ENCODE measurements around the gene HNRNPA2B1.
A peak's percentile ranks its signal among the peaks of the same experiment; 100 is the strongest.

Gene HNRNPA2B1

DNA sequence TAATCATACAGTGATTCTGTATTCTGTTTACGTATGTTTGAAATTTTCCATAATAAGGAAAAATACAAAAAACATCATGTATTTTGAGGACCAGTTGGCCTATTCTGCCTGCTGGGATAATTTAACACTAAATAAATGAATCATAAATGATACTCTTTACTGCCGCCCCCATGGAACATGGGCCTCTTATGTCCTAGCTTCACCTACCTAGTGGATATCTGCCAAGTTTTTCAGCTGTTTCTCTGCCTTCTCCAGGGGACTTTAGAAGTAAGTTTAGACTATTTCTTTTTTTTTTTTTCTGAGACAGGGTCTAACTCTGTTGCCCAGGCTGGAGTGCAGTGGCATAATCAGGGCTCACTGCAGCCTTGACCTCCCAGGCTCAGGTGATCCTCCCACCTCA is 38.1 kb downstream of the HNRNPA2B1 start:
- Histone ChIP-seq H3K23ac (ENCODE audit: low read length) (no peak overlapping the region), H2AK5ac (ENCODE audit: low read length) (no peak overlapping the region), H3K79me2 (ENCODE audit: control insufficient read depth, insufficient read depth, low read length) (peaks cover 65% of the 10 kb centered on the region), H3K9ac (ENCODE audit: low read length) (no peak overlapping the region), H3K4ac (ENCODE audit: low read depth, low read length) (no peak overlapping the region), H4K5ac (ENCODE audit: low read length) (no peak overlapping the region), H3K4me2 (ENCODE audit: low read length) (no peak overlapping the region), H2BK120ac (ENCODE audit: low read depth, low read length) (no peak overlapping the region), H3K36me3 (ENCODE audit: control insufficient read depth, insufficient read depth, low read length) (no peaks in the 10 kb centered on the region), H3K27me3 (ENCODE audit: insufficient read depth, low read length, poor library complexity) (no peaks in the 10 kb centered on the region), H3K27ac (ENCODE audit: low read depth, low read length) (no peak overlapping the region), H3K79me1 (ENCODE audit: low read length) (peaks cover 7% of the 10 kb centered on the region), H3K4me3 (ENCODE audit: low read length) (no peak overlapping the region), H3K18ac (ENCODE audit: low read length) (no peak overlapping the region), H4K8ac (ENCODE audit: low read depth, low read length) (no peak overlapping the region), H3K56ac (ENCODE audit: low read length) (no peak overlapping the region), H3K4me1 (ENCODE audit: control insufficient read depth, low read depth, low read length) (peaks cover 8% of the 10 kb centered on the region), H2BK5ac (ENCODE audit: low read length) (no peak overlapping the region), H2BK15ac (replicated peaks; ENCODE audit: low read depth) (no peak overlapping the region)
- WGBS (ENCODE audit: extremely low coverage, insufficient coverage, low lambda C conversion rate), result no CpG with 5 or more reads among the region's 2 CpGs
- DNase-seq, result no peak

GRCh38 chr7:26160896-26161295 is 39.6 kb downstream of the HNRNPA2B1 start:
- no peak overlapping the region for H4K5ac ChIP-seq (ENCODE audit: low read length)
- WGBS (ENCODE audit: extremely low coverage, insufficient coverage, low lambda C conversion rate), result no CpG with 5 or more reads among the region's 2 CpGs

GRCh38 chr7:26159243-26159642 is 41.3 kb downstream of the HNRNPA2B1 start:
- DNase-seq, result peak; percentile 74
- no peak overlapping the region for H2BK5ac ChIP-seq (ENCODE audit: low read length)
- no peak overlapping the region for H2AK5ac ChIP-seq (ENCODE audit: low read length)
- no peak overlapping the region for H3K4ac ChIP-seq (ENCODE audit: low read depth, low read length)
- no peak overlapping the region for H2BK15ac ChIP-seq (replicated peaks; ENCODE audit: low read depth)
- no CpG with 5 or more reads among the region's 2 CpGs for WGBS (ENCODE audit: extremely low coverage, insufficient coverage, low lambda C conversion rate)
- H3K79me2 ChIP-seq (ENCODE audit: control insufficient read depth, insufficient read depth, low read length), result peaks cover 75% of the 10 kb centered on the region
- no peak overlapping the region for H3K18ac ChIP-seq (ENCODE audit: low read length)
- no peak overlapping the region for H2BK120ac ChIP-seq (ENCODE audit: low read depth, low read length)
- no peak overlapping the region for H4K8ac ChIP-seq (ENCODE audit: low read depth, low read length)
- no peak overlapping the region for H3K56ac ChIP-seq (ENCODE audit: low read length)
- H3K4me2 ChIP-seq (ENCODE audit: low read length), result no peak overlapping the region
- H3K27me3 ChIP-seq (ENCODE audit: insufficient read depth, low read length, poor library complexity), result no peaks in the 10 kb centered on the region
- H3K36me3 ChIP-seq (ENCODE audit: control insufficient read depth, insufficient read depth, low read length), result no peaks in the 10 kb centered on the region
- no peak overlapping the region for H4K5ac ChIP-seq (ENCODE audit: low read length)
- H3K23ac ChIP-seq (ENCODE audit: low read length), result no peak overlapping the region
- H3K9ac ChIP-seq (ENCODE audit: low read length), result no peak overlapping the region
- H3K4me3 ChIP-seq (ENCODE audit: low read length), result no peak overlapping the region
- peaks cover 4% of the 10 kb centered on the region for H3K79me1 ChIP-seq (ENCODE audit: low read length)
- no peak overlapping the region for H3K27ac ChIP-seq (ENCODE audit: low read depth, low read length)
- H3K4me1 ChIP-seq (ENCODE audit: control insufficient read depth, low read depth, low read length), result peaks cover 9% of the 10 kb centered on the region

More at GRCh38 chr7:26160896-26161295, 39.6 kb downstream of the HNRNPA2B1 start:
- Histone ChIP-seq H3K79me2 (ENCODE audit: control insufficient read depth, insufficient read depth, low read length) (peaks cover 63% of the 10 kb centered on the region), H2BK120ac (ENCODE audit: low read depth, low read length) (no peak overlapping the region), H3K27ac (ENCODE audit: low read depth, low read length) (no peak overlapping the region), H3K36me3 (ENCODE audit: control insufficient read depth, insufficient read depth, low read length) (no peaks in the 10 kb centered on the region), H3K79me1 (ENCODE audit: low read length) (peaks cover 4% of the 10 kb centered on the region), H2AK5ac (ENCODE audit: low read length) (no peak overlapping the region), H3K4me2 (ENCODE audit: low read length) (no peak overlapping the region), H3K4ac (ENCODE audit: low read depth, low read length) (no peak overlapping the region), H3K9ac (ENCODE audit: low read length) (no peak overlapping the region), H3K23ac (ENCODE audit: low read length) (no peak overlapping the region), H3K4me1 (ENCODE audit: control insufficient read depth, low read depth, low read length) (peaks cover 5% of the 10 kb centered on the region), H3K18ac (ENCODE audit: low read length) (no peak overlapping the region), H2BK15ac (replicated peaks; ENCODE audit: low read depth) (no peak overlapping the region), H3K27me3 (ENCODE audit: insufficient read depth, low read length, poor library complexity) (no peaks in the 10 kb centered on the region), H4K8ac (ENCODE audit: low read depth, low read length) (no peak overlapping the region), H3K4me3 (ENCODE audit: low read length) (no peak overlapping the region), H3K56ac (ENCODE audit: low read length) (no peak overlapping the region), H2BK5ac (ENCODE audit: low read length) (no peak overlapping the region)
- DNase-seq, result no peak

GRCh38 chr7:26157520-26158105 is 42.9 kb downstream of the HNRNPA2B1 start:
- Histone ChIP-seq H2BK120ac (ENCODE audit: low read depth, low read length) (no peak overlapping the region), H3K9ac (ENCODE audit: low read length) (no peak overlapping the region), H3K4me2 (ENCODE audit: low read length) (no peak overlapping the region), H3K4me3 (ENCODE audit: low read length) (no peak overlapping the region), H3K79me2 (ENCODE audit: control insufficient read depth, insufficient read depth, low read length) (peaks cover 79% of the 10 kb centered on the region), H3K56ac (ENCODE audit: low read length) (no peak overlapping the region), H3K36me3 (ENCODE audit: control insufficient read depth, insufficient read depth, low read length) (no peaks in the 10 kb centered on the region), H3K4ac (ENCODE audit: low read depth, low read length) (no peak overlapping the region), H3K4me1 (ENCODE audit: control insufficient read depth, low read depth, low read length) (peaks cover 11% of the 10 kb centered on the region), H3K27ac (ENCODE audit: low read depth, low read length) (no peak overlapping the region), H4K5ac (ENCODE audit: low read length) (no peak overlapping the region), H3K27me3 (ENCODE audit: insufficient read depth, low read length, poor library complexity) (no peaks in the 10 kb centered on the region), H2BK15ac (replicated peaks; ENCODE audit: low read depth) (no peak overlapping the region), H3K23ac (ENCODE audit: low read length) (no peak overlapping the region), H2AK5ac (ENCODE audit: low read length) (no peak overlapping the region), H3K79me1 (ENCODE audit: low read length) (peaks cover 4% of the 10 kb centered on the region), H4K8ac (ENCODE audit: low read depth, low read length) (no peak overlapping the region), H2BK5ac (ENCODE audit: low read length) (no peak overlapping the region), H3K18ac (ENCODE audit: low read length) (no peak overlapping the region)
- WGBS (ENCODE audit: extremely low coverage, insufficient coverage, low lambda C conversion rate), result no CpG with 5 or more reads among the region's 4 CpGs
- DNase-seq, result no peak

- peaks cover 4% of the 10 kb centered on the region for H3K79me1 ChIP-seq (ENCODE audit: low read length)
- WGBS (ENCODE audit: extremely low coverage, insufficient coverage, low lambda C conversion rate), result no CpG with 5 or more reads among the region's 20 CpGs
- no peak overlapping the region for H2BK120ac ChIP-seq (ENCODE audit: low read depth, low read length)
These were observed 43.8 kb downstream of the HNRNPA2B1 start for GRCh38 chr7:26156451-26157420.

More at GRCh38 chr7:26156451-26157420, 43.8 kb downstream of the HNRNPA2B1 start:
- no peaks in the 10 kb centered on the region for H3K27me3 ChIP-seq (ENCODE audit: insufficient read depth, low read length, poor library complexity)
- H3K36me3 ChIP-seq (ENCODE audit: control insufficient read depth, insufficient read depth, low read length), result no peaks in the 10 kb centered on the region
- peaks cover 12% of the 10 kb centered on the region for H3K4me1 ChIP-seq (ENCODE audit: control insufficient read depth, low read depth, low read length)
- peak overlapping the region; percentile 22 for H3K56ac ChIP-seq (ENCODE audit: low read length)
- H3K79me2 ChIP-seq (ENCODE audit: control insufficient read depth, insufficient read depth, low read length), result peaks cover 73% of the 10 kb centered on the region
- H4K8ac ChIP-seq (ENCODE audit: low read depth, low read length), result no peak overlapping the region
- H3K4me2 ChIP-seq (ENCODE audit: low read length), result no peak overlapping the region
- H3K4ac ChIP-seq (ENCODE audit: low read depth, low read length), result no peak overlapping the region
- H3K23ac ChIP-seq (ENCODE audit: low read length), result no peak overlapping the region
- H3K4me3 ChIP-seq (ENCODE audit: low read length), result no peak overlapping the region
- peak; percentile 53 for DNase-seq
- H2BK5ac ChIP-seq (ENCODE audit: low read length), result no peak overlapping the region
- no peak overlapping the region for H2AK5ac ChIP-seq (ENCODE audit: low read length)
- H4K5ac ChIP-seq (ENCODE audit: low read length), result no peak overlapping the region
- no peak overlapping the region for H3K9ac ChIP-seq (ENCODE audit: low read length)
- no peak overlapping the region for H3K27ac ChIP-seq (ENCODE audit: low read depth, low read length)
- H2BK15ac ChIP-seq (replicated peaks; ENCODE audit: low read depth), result no peak overlapping the region
- no peak overlapping the region for H3K18ac ChIP-seq (ENCODE audit: low read length)
